HL-60 (cell line): ENCODE measurements around the gene ARID5B.

Experiments used
- POLR2AphosphoS5 ChIP-seq: IDR thresholded peaks from 2 replicates; pipeline ENCODE4 v1.6.1; 2012; ENCODE audit warnings: low read depth
- TF ChIP-seq, protein P1 (sequence below): IDR thresholded peaks from one replicate; pipeline ENCODE4 v1.5.1; 2011; ENCODE audit warnings: low read length, control low read depth, inconsistent platforms; ENCODE audit not compliant: insufficient read depth

DNA sequence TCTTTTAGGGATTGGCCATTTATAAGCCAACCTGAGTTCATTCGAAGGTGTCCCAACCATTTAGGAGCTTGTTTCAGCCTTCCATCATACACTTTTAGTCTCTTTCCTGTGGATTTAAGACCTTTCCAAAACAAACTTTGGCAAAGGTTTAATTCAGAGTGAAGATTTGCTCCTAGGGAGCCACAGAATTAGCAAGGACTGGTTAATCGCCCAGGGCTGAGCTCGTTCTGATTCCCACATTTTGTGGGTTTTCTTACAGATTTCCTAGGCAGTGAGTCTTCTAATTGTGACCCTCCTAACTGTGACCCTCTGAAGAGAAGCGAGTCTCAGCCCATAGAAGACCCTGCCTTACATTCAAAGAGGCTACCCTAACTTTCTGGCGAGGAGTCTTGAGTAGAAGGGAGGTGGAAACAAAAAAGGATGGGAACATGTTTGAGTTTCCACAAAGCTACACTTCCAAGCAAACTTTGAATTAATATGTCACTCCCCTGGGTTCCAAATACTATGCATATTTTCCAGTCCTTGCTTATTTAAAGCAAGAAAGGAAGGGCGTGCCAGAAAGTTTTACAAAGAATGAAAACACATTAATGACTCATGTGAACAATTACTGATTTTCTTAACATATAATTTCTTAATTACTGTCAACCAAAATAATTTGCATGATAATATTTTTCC, 118.3 kb downstream of the ARID5B start:
- TF ChIP-seq, protein P1, sequence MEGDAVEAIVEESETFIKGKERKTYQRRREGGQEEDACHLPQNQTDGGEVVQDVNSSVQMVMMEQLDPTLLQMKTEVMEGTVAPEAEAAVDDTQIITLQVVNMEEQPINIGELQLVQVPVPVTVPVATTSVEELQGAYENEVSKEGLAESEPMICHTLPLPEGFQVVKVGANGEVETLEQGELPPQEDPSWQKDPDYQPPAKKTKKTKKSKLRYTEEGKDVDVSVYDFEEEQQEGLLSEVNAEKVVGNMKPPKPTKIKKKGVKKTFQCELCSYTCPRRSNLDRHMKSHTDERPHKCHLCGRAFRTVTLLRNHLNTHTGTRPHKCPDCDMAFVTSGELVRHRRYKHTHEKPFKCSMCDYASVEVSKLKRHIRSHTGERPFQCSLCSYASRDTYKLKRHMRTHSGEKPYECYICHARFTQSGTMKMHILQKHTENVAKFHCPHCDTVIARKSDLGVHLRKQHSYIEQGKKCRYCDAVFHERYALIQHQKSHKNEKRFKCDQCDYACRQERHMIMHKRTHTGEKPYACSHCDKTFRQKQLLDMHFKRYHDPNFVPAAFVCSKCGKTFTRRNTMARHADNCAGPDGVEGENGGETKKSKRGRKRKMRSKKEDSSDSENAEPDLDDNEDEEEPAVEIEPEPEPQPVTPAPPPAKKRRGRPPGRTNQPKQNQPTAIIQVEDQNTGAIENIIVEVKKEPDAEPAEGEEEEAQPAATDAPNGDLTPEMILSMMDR = no peak
- no peak for TF ChIP-seq POLR2AphosphoS5
